ENCODE measurements around the gene RNF32.
"Not testable (repeated sequence)": the region's sequence is repeated elsewhere in the genome, so short reads cannot be mapped to it uniquely, and the experiment has no call there.

Gene RNF32

GRCh38 chr7:156684251-156684650, 43.7 kb downstream of the RNF32 start:
- H3K4me3 ChIP-seq (ENCODE audit: control insufficient read depth, low read depth, low read length) = no peak overlapping the region
- no peak for DNase-seq (ENCODE audit: low read depth)
- no peak for TF ChIP-seq CTCF (conservative IDR thresholded peaks at IDR 0.05; ENCODE audit: control insufficient read depth, insufficient read depth, low read depth, low read length)

DNA sequence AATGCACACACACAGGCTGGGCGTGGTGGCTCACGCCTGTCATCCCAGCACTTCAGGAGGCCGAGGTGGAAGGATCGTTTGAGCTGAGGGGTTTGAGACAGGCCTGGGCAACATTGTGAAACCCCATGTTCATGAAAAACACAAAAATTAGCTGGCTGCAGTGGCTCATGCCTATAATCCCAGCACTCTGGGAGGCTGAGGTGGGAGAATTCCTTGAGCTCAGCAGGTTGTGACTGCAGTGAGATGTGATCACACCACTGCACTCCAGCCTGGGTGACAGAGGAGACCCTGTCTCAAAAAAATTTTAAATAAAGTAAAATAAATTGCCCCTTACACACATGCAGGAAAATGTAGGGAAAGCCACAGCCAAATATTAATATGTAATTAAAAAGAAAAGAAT, 44.1 kb downstream of the RNF32 start:
- TF ChIP-seq CTCF (conservative IDR thresholded peaks at IDR 0.05; ENCODE audit: control insufficient read depth, insufficient read depth, low read depth, low read length) = no peak
- DNase-seq (ENCODE audit: low read depth) = no peak
- no peak overlapping the region for H3K4me3 ChIP-seq (ENCODE audit: control insufficient read depth, low read depth, low read length)

DNA sequence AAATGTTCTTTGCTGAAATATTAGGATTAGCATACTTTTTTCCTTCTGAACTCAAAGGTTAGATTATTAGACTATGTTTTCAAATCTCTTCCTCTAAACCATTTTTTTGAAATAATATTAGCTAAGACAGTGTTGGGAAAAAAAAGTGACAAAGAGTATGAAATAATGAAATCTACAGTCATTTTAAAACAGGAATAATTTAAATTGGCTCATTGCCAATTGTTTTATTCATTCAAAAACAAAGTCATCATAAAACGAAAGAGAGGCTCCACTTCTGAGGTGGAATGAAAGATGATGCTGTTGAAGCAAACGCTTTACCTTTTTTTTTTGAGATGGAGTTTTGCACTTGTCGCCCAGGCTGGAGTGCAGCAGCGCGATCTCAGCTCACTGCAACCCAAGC, 51.2 kb downstream of the RNF32 start:
- H3K4me3 ChIP-seq (ENCODE audit: control insufficient read depth, low read depth, low read length) = no peak overlapping the region
- no peak for TF ChIP-seq CTCF (conservative IDR thresholded peaks at IDR 0.05; ENCODE audit: control insufficient read depth, insufficient read depth, low read depth, low read length)
- no peak for DNase-seq (ENCODE audit: low read depth)

- no peak overlapping the region for H3K4me3 ChIP-seq (ENCODE audit: control insufficient read depth, low read depth, low read length)
- DNase-seq (ENCODE audit: low read depth) = no peak
- no peak for TF ChIP-seq CTCF (conservative IDR thresholded peaks at IDR 0.05; ENCODE audit: control insufficient read depth, insufficient read depth, low read depth, low read length)
Observed at GRCh38 chr7:156692849-156693248, 52.3 kb downstream of the RNF32 start.

DNA sequence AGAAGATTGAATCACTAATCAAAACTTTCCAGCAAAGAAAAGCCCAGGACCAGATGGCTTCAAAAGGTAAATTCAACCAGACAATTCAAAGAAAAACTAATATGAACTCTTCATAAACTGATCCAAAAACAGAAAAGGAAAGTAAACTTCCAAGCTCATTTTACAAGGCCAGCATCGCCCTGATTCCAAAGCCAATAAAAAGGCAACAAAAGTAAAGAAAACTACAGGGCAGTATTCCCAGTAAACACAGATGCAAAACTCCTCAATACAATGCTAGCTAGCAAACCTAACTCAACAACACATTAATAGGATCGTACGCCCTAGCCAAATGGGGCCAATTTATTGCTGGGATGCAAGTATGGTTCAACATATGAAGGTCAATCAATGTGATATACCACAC, 53.1 kb downstream of the RNF32 start:
- DNase-seq (ENCODE audit: low read depth) = no peak
- no peak for TF ChIP-seq CTCF (conservative IDR thresholded peaks at IDR 0.05; ENCODE audit: control insufficient read depth, insufficient read depth, low read depth, low read length)
- no peak overlapping the region for H3K4me3 ChIP-seq (ENCODE audit: control insufficient read depth, low read depth, low read length)

DNA sequence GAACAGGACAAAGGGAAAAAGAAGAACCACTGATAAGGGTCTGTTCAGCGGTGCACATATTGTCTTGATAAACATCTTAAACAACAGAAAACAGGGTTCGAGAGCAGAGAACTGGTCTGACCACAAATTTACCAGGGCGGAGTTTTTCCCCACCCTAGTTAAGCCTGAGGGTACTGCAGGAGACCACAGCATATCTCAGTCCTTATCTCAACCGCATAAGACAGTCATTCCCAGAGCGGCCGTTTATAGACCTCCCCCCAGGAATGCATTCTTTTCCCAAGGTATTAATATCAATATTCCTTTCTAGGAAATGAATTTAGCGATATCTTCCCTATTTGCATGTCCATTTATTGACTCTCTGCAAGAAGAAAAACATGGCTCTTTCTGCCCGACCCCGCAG, 56.7 kb downstream of the RNF32 start:
- not testable (repeated sequence) for H3K4me3 ChIP-seq (ENCODE audit: control insufficient read depth, low read depth, low read length); DNase-seq (ENCODE audit: low read depth)

DNA sequence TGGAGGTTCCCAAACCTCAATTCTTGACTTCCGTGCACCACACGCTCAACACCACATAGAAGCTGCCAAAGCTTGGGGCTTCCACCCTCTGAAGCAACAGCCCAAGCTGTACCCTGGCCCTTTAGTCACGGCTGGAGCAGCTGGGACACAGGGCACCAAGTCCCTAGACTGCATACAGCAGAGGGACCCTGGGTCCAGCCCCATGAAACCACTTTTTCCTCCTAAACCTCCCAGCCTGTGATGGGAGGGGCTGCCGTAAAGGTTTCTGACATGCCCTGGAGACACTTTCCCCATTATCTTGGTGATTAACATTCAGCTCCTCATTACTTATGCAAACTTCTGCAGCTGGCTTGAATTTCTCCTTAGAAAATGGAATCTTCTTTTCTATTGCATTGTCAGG, 57.9 kb downstream of the RNF32 start:
- DNase-seq (ENCODE audit: low read depth) = not testable (repeated sequence)

DNA sequence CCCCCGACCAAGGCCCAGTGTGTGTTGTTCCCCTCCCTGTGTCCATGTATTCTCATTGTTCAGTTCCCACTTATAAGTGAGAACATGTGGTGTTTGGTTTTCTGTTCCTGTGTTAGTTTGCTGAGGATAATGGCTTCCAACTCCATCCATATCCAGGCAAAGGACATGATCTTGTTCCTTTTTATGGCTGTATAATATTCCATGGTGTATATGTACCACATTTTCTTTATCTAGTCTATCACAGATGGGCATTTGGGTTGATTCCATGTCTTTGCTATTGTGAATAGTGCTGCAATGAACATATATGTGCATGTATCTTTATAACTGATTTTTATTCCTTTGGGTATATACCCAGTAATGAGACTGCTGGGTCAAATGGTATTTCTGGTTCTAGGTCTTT, 61.2 kb downstream of the RNF32 start:
- not testable (repeated sequence) for DNase-seq (ENCODE audit: low read depth); H3K4me3 ChIP-seq (ENCODE audit: control insufficient read depth, low read depth, low read length)

More for the DNA sequence above, 57.9 kb downstream of the RNF32 start:
- not testable (repeated sequence) for H3K4me3 ChIP-seq (ENCODE audit: control insufficient read depth, low read depth, low read length)

DNA sequence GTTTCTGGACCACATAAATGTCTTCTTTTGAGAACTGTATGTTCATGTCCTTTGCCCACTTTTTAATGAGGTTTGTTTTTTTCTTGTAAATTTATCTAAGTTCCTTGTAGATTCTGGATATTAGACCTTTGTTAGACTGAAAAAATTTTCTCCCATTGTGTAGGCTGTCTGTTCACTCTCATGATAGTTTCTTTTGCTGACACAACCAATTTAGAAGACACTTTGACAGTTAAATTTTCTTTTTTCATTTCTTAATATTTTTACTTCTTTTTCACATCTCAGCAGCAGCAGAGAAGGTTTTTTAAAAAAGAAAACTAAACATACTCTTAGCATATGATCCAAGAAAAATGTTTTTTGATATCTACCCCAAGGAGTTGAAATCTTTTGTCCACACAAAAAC, 61.8 kb downstream of the RNF32 start:
- TF ChIP-seq CTCF (conservative IDR thresholded peaks at IDR 0.05; ENCODE audit: control insufficient read depth, insufficient read depth, low read depth, low read length) = no peak
- DNase-seq (ENCODE audit: low read depth) = no peak
- H3K4me3 ChIP-seq (ENCODE audit: control insufficient read depth, low read depth, low read length) = no peak overlapping the region

Measured in fibroblast of mammary gland (primary cell).